ENCODE measurements around the gene BET1L.

GRCh38 chr11:232783-233565 lies 25.8 kb upstream of the BET1L start:
- no peak for TF ChIP-seq CTCF (IDR thresholded peaks at IDR 0.05; ENCODE audit: borderline replicate concordance, extremely low read depth, low read length, poor library complexity, severe bottlenecking)
- TF ChIP-seq EZH2 (IDR thresholded peaks at IDR 0.05; ENCODE audit: borderline replicate concordance, low read depth, low read length, severe bottlenecking): no peak
